ENCODE measurements around the gene PFKFB2. TPM values are rescaled to one million over a fixed set of nuclear protein-coding genes. Genes with fewer than 3 reads are reported as not detected.

PFKFB2 gene
- total RNA-seq, 1 experiment from 2014 or later, result 35.6 TPM

DNA sequence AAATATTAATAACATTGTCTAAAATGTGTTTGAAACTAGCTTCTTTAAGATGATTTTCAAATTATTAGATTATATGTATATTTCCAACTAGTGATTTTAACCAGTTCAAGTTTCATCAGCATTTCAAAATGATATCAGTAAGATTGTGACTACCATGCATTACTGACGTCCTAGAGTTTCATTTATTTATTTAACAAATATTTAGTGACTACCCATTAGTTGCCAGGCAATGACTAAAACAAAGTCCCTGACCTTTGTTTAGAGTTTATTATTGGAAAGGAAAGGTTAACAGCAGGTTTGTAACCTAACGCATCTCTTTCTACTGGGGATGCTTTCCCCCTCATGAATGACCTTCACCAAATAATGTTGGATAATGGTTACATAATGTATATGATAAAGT lies 28.0 kb downstream of the PFKFB2 start:
- no TSS peak for BruUV-seq (replicated peaks)
- no peaks in the 10 kb centered on the region for H3K27me3 ChIP-seq (ENCODE audit: control insufficient read depth, insufficient read depth, low read length)
- ChIA-PET CTCF (no interaction called here), POLR2A (no interaction called here)
- in situ Hi-C loops (cut with HindIII; ENCODE audit: low pct_unique_long_range_greater_than_20kb, low sequenced_read_pairs) (no loop called here), intact Hi-C loops (cut with micrococcal nuclease; ENCODE audit: unreplicated experiment) (no loop called here)
- 0 out of 2 replicates have a peak, but pooled peaks cover 2% of the 10 kb centered on the region for H3K4me1 ChIP-seq (ENCODE audit: control insufficient read depth, insufficient read depth, low read length)
- H3K9me3 ChIP-seq (ENCODE audit: control insufficient read depth, insufficient read depth, low read depth, low read length), result no peaks in the 10 kb centered on the region
- H3K36me3 ChIP-seq (ENCODE audit: control insufficient read depth, insufficient read depth, low read length), result peaks cover 2% of the 10 kb centered on the region; the same call in 1 of the 2 replicates
- ATAC-seq (no peak), DNase-seq (ENCODE audit: low read depth, low spot score) (no peak)
- H3K27ac ChIP-seq (ENCODE audit: low read length), result no peak overlapping the region
- no peak overlapping the region for H3K4me3 ChIP-seq (ENCODE audit: low read depth in 2 of 2, low read length in 2 of 2)
- TF ChIP-seq, protein P1, sequence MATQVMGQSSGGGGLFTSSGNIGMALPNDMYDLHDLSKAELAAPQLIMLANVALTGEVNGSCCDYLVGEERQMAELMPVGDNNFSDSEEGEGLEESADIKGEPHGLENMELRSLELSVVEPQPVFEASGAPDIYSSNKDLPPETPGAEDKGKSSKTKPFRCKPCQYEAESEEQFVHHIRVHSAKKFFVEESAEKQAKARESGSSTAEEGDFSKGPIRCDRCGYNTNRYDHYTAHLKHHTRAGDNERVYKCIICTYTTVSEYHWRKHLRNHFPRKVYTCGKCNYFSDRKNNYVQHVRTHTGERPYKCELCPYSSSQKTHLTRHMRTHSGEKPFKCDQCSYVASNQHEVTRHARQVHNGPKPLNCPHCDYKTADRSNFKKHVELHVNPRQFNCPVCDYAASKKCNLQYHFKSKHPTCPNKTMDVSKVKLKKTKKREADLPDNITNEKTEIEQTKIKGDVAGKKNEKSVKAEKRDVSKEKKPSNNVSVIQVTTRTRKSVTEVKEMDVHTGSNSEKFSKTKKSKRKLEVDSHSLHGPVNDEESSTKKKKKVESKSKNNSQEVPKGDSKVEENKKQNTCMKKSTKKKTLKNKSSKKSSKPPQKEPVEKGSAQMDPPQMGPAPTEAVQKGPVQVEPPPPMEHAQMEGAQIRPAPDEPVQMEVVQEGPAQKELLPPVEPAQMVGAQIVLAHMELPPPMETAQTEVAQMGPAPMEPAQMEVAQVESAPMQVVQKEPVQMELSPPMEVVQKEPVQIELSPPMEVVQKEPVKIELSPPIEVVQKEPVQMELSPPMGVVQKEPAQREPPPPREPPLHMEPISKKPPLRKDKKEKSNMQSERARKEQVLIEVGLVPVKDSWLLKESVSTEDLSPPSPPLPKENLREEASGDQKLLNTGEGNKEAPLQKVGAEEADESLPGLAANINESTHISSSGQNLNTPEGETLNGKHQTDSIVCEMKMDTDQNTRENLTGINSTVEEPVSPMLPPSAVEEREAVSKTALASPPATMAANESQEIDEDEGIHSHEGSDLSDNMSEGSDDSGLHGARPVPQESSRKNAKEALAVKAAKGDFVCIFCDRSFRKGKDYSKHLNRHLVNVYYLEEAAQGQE (IDR thresholded peaks at IDR 0.05; ENCODE audit: insufficient read depth in 1 of 2, low read depth in 2 of 2, low read length in 1 of 2), result no peak
- TF ChIP-seq POLR2AphosphoS5 (IDR thresholded peaks at IDR 0.05; ENCODE audit: low read depth, low read length) (no peak), SIN3A (IDR thresholded peaks at IDR 0.05; ENCODE audit: borderline replicate concordance, insufficient read depth, low read depth, low read length) (no peak), TCF7L2 (IDR thresholded peaks at IDR 0.05; ENCODE audit: low read depth, low read length) (no peak)
- TF ChIP-seq, protein P2, sequence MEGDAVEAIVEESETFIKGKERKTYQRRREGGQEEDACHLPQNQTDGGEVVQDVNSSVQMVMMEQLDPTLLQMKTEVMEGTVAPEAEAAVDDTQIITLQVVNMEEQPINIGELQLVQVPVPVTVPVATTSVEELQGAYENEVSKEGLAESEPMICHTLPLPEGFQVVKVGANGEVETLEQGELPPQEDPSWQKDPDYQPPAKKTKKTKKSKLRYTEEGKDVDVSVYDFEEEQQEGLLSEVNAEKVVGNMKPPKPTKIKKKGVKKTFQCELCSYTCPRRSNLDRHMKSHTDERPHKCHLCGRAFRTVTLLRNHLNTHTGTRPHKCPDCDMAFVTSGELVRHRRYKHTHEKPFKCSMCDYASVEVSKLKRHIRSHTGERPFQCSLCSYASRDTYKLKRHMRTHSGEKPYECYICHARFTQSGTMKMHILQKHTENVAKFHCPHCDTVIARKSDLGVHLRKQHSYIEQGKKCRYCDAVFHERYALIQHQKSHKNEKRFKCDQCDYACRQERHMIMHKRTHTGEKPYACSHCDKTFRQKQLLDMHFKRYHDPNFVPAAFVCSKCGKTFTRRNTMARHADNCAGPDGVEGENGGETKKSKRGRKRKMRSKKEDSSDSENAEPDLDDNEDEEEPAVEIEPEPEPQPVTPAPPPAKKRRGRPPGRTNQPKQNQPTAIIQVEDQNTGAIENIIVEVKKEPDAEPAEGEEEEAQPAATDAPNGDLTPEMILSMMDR (IDR thresholded peaks at IDR 0.05), result no peak

- intact Hi-C loops (cut with micrococcal nuclease; ENCODE audit: unreplicated experiment), result no loop called here
- H3K9me3 ChIP-seq (ENCODE audit: control insufficient read depth, insufficient read depth, low read depth, low read length), result no peaks in the 10 kb centered on the region
- H3K27me3 ChIP-seq (ENCODE audit: control insufficient read depth, insufficient read depth, low read length), result no peaks in the 10 kb centered on the region
- ATAC-seq (no peak), DNase-seq (ENCODE audit: low read depth, low spot score) (no peak)
- TF ChIP-seq, protein P1 (IDR thresholded peaks at IDR 0.05; ENCODE audit: insufficient read depth in 1 of 2, low read depth in 2 of 2, low read length in 1 of 2), result no peak
- TF ChIP-seq SIN3A (IDR thresholded peaks at IDR 0.05; ENCODE audit: borderline replicate concordance, insufficient read depth, low read depth, low read length) (no peak), TCF7L2 (IDR thresholded peaks at IDR 0.05; ENCODE audit: low read depth, low read length) (no peak), POLR2AphosphoS5 (IDR thresholded peaks at IDR 0.05; ENCODE audit: low read depth, low read length) (no peak)
- TF ChIP-seq, protein P2 (IDR thresholded peaks at IDR 0.05), result no peak
- H3K27ac ChIP-seq (ENCODE audit: low read length), result no peak overlapping the region
- ChIA-PET CTCF (no interaction called here), POLR2A (no interaction called here)
- 0 out of 2 replicates have a peak, but pooled peaks cover 2% of the 10 kb centered on the region for H3K4me1 ChIP-seq (ENCODE audit: control insufficient read depth, insufficient read depth, low read length)
- H3K36me3 ChIP-seq (ENCODE audit: control insufficient read depth, insufficient read depth, low read length), result peaks cover 2% of the 10 kb centered on the region; the same call in 1 of the 2 replicates
- H3K4me3 ChIP-seq (ENCODE audit: low read depth in 2 of 2, low read length in 2 of 2), result no peak overlapping the region
- BruUV-seq (replicated peaks), result no TSS peak
- in situ Hi-C loops (cut with HindIII; ENCODE audit: low pct_unique_long_range_greater_than_20kb, low sequenced_read_pairs), result no loop called here
Observed at GRCh38 chr1:207081806-207082205, 28.7 kb downstream of the PFKFB2 start.
